NT2/D1 (cell line): ENCODE data around the gene GCAT.

Source experiments
- YY1 ChIP-seq: IDR thresholded peaks from 2 replicates; pipeline ENCODE4 v1.6.1; 2011; ENCODE audit not compliant: insufficient read length, insufficient read depth
- ZNF274 ChIP-seq: IDR thresholded peaks from 2 replicates; pipeline ENCODE4 v1.6.1; 2011; ENCODE audit warnings: mild to moderate bottlenecking, low read depth, low read length

DNA sequence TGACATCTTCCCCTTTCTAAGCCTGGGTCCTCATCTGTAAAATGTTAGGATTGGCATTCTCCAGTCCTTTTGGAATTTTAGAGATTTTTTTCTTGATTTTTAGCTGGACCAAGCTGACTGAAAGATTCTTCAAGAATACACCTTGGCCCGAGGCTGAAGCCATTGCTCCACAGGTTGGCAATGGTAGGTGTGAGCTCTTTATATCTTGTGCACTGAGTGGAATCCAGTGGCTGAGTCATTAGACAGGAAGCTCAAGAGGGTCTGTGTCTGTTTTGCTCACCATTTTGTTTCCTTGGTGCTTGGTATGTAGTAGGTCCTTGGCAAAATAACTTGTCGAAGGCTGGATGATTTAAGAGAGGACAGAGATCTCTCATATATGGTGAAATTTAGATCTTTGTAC, 47.7 kb downstream of the GCAT start:
- TF ChIP-seq YY1 (no peak), ZNF274 (no peak)
